Left renal pelvis (tissue), 4 donors: ENCODE results near the gene ZNF213. TPM values are rescaled to one million over a fixed set of nuclear protein-coding genes. Genes with fewer than 3 reads are reported as not detected.

Experiments
- DNase-seq, 4 donors: peaks; one replicate each; pipeline ENCODE4 v3.0.0-alpha.2; 2013; ENCODE audit warnings: low read depth in 4 of 4, low spot score in 3 of 4
- polyA plus RNA-seq, 4 donors: library from polyadenylated mRNA; unstranded; fragments of 120-200 nt; gene quantifications; one replicate each; pipeline ENCODE4 v1.2.1, GENCODE V29; 2013; ENCODE audit not compliant: insufficient read length in 4 of 4

ZNF213 gene
- polyA plus RNA-seq, 4 donors, result 10.1 to 15.9 (median 11.6) TPM

DNA sequence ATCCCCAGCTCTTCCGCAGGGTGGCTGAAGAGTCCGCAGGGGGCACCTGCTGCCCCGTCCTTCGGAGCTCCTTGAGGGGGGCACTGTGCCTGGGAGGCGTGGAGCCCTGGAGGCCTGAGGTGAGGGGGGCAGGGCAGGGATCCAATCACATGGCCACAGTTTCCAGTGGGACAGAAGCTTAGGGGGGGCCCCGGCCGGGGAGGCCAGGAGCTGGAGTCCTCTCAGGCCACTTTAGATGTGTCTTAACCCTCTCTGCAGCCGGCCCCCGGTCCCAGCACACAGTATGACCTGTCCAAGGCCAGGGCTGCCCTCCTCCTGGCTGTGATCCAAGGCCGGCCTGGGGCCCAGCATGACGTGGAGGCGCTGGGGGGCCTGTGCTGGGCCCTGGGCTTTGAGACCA, 10.8 kb downstream of the ZNF213 start:
- no peak for DNase-seq

DNA sequence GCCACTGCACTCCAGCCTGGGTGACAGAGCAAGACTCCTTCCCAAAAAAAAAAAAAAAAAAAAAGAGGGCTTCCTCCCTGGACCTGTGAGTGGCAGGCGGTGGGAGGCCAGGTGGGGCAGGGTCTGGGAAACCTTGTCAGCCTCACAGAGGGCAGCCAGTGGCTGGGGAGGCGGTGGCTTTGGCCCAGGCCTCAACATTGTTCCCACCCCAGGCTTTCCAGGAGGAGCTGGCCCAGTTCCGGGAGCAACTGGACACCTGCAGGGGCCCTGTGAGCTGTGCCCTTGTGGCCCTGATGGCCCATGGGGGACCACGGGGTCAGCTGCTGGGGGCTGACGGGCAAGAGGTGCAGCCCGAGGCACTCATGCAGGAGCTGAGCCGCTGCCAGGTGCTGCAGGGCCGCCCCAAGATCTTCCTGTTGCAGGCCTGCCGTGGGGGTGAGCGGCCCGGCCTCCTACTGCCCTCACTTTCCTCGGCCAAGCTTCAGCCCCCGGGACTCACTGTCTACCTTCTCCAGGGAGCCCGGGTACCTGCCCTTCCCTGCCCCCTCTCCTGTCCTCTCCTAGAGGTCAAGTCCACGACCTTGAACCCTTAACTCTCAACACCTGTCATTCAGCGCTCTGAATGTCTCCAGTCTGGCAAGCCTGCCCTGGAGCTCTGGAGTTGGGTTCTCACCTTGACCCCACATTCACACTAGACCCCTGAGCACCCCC, 12.4 kb downstream of the ZNF213 start:
- no peak for DNase-seq

DNA sequence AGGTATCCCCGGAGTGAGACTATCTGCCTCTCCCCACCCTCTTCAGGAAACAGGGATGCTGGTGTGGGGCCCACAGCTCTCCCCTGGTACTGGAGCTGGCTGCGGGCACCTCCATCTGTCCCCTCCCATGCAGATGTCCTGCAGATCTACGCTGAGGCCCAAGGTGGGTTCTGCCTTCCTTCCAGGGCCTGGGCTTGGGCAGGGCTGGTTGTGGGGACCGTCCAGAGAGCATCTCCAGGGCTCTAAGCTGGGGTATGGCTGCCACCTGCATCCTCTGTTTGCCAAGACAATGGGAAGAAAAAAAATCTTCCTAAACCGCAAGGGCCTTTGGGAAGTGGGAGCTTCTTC, 12.9 kb downstream of the ZNF213 start:
- no peak for DNase-seq

DNA sequence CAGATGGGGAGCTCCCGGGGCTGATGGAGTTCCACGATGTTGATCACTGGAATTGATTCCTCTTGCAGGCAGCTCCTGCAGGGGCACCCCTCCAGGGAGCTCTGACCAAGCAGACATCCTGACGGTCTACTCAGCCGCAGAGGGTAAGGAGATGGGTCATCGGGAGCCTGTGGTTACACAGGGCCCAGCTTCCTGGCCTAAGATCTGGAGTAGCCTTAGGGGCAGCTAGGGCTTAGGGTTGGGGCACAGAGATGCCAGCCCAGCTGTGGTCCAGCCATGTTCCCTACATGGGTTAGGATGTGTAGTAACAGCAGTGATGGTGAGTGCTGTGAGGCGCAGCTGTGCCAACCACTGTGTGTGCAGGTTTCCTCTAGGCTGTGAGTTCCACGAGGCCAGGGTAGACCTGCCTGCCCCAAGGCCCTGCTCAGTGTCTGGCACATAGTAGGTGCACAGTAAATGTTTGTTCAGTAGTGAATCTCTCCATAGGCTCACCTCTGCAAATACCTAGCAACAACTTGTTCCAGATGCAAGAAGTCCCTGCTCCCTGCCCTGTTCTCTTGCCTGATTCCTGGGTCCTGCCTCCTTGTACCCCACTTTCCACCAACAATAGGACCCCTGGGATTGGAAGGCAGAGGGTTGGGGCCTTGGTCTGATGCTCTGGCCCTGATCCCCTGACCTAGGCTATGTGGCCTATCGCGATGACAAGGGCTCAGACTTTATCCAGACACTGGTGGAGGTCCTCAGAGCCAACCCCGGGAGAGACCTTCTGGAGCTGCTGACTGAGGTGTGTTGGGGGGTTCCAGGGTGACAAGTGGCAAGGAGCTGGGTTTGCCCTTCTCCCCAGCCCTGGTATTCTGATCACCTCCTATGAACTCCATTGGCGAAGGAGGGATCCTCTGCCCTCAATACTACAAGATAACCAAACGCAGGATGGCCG, 13.7 kb downstream of the ZNF213 start:
- no peak for DNase-seq

DNA sequence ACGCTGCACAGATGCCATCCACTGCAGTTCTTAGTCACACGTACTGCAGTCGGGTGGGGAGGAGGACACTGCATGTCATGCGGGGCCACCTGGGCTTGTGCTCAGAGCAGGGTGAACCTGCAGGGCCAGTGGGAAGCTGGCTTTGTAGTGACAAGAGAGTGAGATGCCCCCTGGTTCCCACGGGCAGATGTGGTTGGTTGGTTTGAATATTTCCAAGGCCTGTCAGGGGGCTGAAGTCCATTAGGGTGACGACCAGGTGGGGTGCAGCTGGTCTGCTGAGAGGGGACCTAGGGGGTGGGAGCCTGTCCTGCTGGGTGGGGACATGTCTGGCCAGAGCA, 14.3 kb downstream of the ZNF213 start:
- DNase-seq, result no peak

DNA sequence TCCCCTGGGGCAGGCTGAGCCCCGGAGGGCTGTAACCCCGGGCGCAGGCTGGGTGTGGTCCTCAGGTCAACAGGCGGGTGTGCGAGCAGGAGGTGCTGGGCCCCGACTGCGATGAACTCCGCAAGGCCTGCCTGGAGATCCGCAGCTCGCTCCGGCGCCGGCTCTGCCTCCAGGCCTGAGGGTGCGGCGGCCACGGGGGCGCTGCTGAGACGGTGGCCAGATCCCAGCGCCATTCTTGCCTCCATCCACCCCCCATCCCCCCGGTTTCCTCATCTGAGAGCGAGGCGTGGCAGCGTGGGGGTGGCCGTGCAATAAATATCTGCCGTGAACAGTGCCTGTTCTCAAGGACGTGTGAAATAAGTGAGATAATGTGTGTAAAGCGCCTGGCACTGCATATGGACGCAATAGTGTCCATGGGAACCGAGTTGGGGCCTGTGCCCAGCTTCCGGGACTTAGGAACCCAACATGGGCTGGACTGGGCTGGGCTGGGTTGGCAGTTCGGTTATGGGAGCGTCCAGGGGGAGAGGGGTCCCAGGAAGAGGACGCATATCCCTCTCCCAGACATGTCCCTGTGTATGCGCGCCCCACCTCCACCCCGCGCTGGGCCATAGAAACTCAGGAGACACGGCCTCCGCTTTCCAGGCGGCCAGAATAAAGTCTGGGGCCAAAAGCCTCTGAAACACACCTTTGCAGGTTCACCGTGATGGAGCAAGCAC, 15.0 kb downstream of the ZNF213 start:
- no peak for DNase-seq

DNA sequence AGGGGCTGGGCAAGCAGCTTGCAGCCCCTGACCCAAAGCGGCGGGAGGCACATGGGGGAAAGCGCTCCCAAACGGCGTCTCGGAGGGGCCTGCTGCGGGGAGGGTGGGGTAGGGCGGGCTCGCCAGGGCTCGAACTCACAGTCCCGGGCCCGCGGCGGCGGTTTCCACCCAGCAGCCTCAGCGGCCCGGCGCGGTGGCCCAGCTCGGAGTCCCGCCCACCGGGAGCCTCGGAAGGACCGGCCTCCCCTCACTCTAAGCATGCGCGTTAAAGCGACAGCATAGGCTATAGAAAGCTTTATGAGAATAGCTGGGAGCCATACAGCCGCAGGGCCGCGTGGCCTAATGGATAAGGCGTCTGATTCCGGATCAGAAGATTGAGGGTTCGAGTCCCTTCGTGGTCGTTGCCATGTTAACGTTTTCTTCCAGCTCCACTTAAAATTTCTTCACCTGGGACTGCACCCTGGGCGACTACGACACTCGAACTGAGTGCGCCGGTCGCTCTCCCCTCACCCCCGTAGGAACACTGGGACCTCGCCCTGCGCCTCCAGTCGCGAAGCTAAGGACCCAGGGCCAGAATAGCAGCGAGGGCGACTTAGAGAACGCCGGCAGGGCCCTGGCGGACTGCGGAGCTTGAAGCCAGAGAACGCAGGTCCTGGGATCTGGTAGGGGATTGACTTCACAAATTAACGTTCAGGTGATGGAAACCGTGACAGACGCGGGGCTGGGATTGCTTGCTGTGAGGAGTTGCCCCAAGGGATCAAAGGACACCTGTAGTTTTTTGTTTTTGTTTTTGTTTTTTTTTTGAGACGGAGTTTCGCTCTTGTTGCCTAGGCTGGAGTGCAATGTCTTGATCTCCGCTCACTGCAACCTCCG, 15.8 kb downstream of the ZNF213 start:
- peak; percentile 92 to 94 (median 92) for DNase-seq

DNA sequence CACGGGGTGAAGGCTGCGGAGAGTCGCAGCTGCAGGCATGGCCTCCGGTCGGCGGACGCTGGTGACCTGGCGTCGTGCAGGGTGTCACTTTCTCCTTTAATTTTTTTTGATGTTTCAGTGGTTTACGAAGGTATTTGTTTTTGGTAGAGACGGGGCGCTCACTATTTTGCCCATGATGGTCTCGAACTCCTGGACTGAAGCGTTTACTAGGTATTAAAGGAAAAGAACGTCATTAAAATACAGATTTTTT, 17.1 kb downstream of the ZNF213 start:
- DNase-seq, result no peak

DNA sequence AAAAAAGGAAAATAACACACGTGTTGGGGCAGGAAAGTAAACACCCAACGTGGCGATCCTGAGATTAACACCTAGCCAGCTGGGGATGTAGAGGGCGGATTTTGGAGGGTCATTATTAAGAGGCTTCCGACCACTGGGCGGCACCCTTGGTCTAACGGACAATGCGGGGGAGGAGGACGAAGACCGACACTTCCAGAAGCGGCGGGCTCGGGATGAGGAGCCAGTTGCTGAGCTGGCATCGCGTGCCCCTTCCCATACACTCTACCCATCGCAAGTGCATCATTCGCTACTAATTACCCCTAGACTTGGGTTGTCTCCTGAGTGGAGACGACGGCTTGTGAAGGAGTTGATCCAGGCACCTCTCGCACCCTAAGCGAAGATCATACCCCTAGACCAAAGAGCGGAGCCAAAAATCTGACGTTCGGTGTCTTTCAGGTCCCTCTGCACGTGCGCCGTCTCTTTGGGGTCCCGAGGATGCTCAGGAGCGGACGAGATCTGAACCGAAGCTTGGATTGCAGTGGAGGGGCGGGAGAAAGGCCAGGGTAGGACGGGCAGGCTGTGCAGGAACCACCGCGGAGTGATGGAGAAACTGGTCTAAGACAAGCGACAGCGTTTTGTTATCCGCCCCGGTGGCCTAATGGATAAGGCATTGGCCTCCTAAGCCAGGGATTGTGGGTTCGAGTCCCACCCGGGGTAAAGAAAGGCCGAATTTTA, 17.6 kb downstream of the ZNF213 start:
- peak in 2 of 4 donors; percentile 79 to 81 for DNase-seq

DNA sequence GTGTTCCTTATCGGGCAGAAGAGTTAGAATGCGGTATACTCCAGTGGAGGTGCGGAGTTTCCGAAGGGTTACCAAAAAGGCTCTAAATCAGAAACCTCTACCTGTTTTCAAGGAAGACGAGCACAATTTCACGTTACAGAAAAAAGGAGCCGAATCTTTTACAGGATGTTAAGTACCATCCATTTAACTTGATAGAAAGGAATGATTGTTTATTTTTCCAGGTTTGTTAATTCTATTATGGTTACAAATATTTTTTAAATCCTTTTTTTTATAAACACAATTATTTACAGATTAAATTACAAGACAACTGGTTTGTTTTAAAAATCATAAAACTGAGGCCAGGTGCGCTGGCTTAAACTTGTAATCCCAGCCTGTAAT, 18.2 kb downstream of the ZNF213 start:
- no peak for DNase-seq

DNA sequence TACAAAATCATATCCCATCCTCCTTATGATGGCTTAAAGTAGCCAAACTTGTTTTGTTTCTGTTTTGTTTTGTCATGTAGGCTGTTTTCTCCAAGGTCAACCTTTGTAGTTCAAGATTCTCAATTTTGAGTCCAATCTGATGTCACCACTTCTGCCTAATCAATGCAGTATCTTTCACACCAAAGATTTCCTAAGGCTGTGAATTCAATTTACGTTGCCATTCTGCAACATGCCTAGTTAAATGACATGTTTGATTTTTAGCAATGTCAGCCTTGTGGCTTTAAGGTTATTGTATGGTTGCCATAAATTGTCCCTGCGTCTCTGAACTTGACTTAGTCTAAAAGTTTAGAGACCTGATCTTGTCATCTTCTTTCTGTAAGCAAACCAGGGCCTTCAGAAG, 20.4 kb downstream of the ZNF213 start:
- DNase-seq, result no peak

DNA sequence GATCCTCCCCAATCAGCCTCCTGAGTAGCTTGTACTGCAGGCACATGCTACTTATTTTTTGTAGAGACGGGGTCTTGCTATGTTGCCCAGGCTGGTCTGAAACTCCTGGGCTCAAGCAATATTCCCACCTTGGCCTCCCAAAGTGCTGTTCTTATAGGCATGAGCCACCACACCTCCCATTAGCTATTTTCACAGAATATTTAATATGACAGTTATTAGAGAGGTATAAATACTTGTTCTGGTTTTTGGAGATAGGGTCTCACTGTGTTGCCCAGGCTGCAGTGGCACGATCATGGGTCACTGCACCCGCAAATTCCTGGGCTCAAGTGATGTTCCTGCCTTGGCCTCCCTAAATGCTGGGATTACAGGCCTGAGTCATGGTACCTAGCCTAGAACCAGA, 21.1 kb downstream of the ZNF213 start:
- DNase-seq, result no peak

DNA sequence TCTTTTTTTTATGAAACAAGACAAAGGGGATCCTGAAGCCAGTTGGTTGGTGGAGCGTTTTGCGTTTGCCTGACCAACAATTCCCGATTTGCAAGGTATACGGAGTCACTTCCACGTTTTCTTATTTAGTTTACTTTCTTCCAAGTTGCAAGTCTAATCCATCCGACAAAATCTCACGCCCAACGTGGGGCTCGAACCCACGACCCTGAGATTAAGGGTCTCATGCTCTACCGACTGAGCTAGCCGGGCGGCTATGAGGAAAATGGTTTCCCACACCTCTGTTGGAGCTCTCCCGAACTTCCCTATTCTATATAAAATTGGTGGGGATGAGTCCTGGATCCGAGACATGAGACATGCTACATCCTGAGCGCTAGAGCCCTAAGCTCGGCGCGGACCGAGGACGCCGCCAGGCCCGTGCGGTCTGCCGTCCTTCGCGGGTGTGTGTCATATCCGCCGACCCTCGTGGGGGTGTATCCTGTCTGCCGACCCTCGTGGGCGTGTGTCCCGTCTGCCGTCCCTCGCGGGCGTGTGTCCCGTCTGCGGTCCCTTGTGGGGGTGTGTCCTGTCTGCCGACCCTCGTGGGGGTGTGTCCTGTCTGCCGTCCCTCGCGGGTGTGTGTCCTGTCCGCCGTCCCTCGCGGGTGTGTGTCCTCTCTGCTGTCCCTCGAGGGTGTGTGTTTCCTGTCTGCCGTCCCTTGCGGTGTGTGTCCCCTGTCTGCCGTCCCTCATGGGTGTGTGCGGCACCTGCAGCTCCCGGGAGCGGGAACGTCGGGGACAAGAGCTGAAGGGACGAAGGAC, 22.6 kb downstream of the ZNF213 start:
- no peak for DNase-seq

DNA sequence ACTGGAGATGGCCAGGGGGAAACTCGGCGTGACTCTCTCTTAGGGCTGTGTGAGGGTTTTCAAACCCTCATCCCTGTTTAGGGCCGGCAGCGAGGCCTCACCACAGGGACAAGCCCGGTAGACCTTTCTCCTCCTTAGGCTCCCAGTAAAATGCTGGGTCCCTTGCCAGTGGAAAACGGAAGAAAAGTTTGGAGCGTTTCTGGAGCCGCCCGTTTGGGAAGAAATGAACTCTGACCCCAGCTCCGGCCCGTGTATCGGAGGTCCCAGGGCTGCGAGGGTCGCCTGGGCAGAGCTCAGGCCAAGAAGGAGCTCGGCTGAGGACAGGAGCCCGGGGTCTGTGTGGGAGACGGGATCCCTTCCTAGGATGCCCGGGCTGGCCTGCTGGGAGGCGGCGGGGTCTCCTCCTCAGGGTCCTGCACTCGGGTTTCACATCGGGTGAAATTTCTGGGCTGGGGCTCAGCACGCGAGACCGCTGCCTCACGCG, 23.2 kb downstream of the ZNF213 start:
- no peak for DNase-seq

DNA sequence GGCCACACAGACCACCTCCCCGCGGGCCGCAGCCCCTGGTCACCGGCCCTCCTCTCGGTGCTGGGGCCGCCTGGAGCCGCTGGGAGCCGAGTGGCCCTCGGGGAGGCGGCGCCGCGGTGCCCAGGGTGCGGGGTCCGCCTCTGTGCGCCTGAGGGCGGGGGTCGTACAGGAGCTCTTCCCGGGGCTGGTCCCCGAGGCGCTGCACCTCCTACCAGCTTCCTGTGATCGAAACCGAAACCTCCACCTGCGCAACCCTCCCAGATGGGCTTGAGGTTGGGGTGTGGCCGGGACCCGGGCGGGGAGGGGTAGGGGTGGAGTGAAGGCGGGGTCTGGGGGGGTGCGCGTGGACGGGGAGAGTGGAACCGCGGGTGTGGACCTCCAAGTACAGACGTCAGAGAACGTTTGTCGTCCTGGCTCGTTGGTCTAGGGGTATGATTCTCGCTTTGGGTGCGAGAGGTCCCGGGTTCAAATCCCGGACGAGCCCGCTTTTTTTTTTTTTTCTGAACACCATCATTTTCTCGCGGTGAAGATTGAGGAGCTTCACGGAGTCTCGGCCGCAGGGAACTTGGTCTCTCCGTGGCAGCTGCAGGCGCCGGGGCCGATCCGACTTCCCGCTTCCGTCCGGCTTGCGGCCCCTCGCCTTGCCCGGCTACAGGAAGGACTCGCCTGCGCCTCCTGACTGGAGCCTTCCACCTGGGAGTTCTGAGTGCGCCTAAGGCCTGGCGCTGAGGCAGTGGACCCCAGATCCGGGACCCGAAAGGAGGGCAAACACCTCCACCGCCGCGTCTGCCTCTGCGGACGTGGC, 23.9 kb downstream of the ZNF213 start:
- no peak for DNase-seq

DNA sequence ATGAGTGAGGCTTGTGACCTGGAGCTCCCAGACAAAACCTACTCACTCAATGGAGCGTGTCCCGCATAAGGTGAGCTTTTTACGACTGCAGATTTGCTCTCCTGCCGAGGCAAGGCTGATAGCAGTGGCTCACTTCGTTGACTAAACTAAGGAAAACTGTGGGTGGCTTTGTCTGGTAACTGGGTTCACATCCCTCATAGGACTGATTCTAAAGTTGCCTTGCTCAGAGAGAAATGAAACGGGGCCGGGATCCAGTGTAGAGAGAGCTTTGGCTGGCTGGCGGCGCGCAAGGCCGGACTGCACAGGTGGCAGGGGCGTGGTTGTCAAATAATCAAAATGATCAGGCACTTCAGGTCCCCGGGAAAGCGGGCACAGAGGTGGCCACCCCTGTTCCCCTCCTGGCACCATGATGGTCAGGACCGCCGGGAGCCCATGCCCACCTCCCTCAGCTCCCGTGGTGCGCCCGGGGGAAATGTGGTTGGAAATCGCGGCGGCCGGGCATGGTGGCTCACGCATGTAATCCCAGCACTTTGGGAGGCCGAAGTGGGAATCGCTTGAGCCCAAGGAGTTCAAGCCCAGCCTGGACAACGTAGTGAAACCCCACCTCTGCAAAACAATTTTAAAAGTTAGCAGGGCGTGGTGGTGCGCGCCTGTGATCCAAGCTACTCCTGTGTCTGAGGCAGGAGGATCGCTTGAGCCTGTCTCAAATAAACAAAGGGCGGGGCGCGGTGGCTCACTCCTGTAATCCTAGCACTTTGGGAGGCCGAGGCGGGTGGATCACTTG, 26.6 kb downstream of the ZNF213 start:
- no peak for DNase-seq

DNA sequence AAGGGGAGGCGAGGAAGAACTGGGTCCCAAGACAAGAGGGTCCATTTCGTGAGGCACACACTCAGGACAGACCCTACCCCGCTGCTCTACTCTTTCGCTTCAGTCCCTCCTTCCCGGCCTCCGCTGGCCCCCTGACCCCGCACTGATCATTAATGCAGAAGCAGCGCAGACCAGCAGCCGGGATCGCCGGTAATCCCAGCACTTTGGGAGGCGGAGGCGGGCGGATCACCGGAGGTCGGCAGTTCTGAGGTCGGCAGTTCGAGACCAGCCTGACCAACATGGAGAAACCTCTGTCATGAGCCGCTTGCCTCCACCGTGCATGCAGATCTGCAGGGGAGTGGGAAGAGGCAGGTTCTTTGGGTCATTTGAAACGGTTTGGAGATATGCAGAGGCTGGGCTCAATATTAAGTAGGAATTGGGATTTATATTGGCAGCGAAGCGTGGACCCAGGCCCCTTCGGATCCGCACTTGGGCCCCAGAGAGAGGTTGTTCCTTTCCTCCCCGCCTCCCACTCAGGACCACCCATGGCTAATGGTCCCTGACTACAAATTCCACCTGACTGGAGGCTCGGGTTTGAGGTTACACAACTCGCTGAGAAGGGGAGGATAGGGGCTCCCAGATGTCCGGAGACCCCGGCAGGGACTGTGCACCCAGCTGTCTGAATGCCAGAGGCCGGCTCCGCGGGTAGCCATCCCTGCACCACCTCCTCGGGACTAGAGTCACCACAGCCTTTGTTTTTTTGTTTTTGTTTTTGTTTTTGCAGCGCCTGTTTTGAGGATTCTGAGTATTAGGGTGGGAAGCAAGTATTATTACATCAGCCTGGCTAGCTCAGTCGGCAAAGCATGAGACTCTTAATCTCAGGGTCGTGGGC, 29.5 kb downstream of the ZNF213 start:
- DNase-seq, result no peak
